Brain microvascular endothelial cell (primary cell): ENCODE results near the gene LCN6.

Source experiments
- DNase-seq: peaks from one replicate; pipeline ENCODE4 v3.0.0-alpha.2; 2020
- H3K27ac ChIP-seq: fragments of 250-450 bp; sonication (Bioruptor Pico); 2 replicates; pipeline ENCODE4 v1.5.1; 2020; ENCODE audit warnings: mild to moderate bottlenecking, moderate library complexity
- H3K27me3 ChIP-seq: fragments of 250-450 bp; sonication (Bioruptor Pico); replicated peaks from 2 replicates; pipeline ENCODE4 v1.5.1; 2020; ENCODE audit warnings: mild to moderate bottlenecking
- H3K36me3 ChIP-seq: fragments of 250-450 bp; sonication (Bioruptor Pico); replicated peaks from 2 replicates; pipeline ENCODE4 v1.5.1; 2020; ENCODE audit warnings: mild to moderate bottlenecking
- H3K4me3 ChIP-seq: 2 replicates; pipeline ENCODE4 v1.5.1; 2011; ENCODE audit warnings: low read depth, mild to moderate bottlenecking, control low read depth, low read length, moderate library complexity
- CTCF ChIP-seq: IDR thresholded peaks from 2 replicates; pipeline ENCODE4 v1.5.1; 2011; ENCODE audit warnings: low read depth, mild to moderate bottlenecking, moderate library complexity, low read length, control low read depth, inconsistent platforms; ENCODE audit errors: missing control alignments
- in situ Hi-C: cut with HindIII; loops from 2 replicates; pipeline ENCODE4 v1.10.0; 2017; ENCODE audit warnings: low sequenced_read_pairs, low pct_ligation_motif_present

LCN6 gene

GRCh38 chr9:136753371-136754058, 5.2 kb upstream of the LCN6 start:
- H3K36me3 ChIP-seq, result no peaks in the 10 kb centered on the region
- TF ChIP-seq CTCF, result no peak
- in situ Hi-C loops, result no loop called here
- no peak overlapping the region for H3K4me3 ChIP-seq
- no peaks in the 10 kb centered on the region for H3K27me3 ChIP-seq
- no peak for DNase-seq
- no peak overlapping the region for H3K27ac ChIP-seq

GRCh38 chr9:136751814-136752213, 3.5 kb upstream of the LCN6 start:
- TF ChIP-seq CTCF, result no peak
- no peak overlapping the region for H3K27ac ChIP-seq

GRCh38 chr9:136751244-136751643, 2.9 kb upstream of the LCN6 start:
- Histone ChIP-seq H3K4me3 (no peak overlapping the region), H3K27ac (no peak overlapping the region), H3K36me3 (no peaks in the 10 kb centered on the region), H3K27me3 (no peaks in the 10 kb centered on the region)
- DNase-seq, result no peak
- in situ Hi-C loops, result no loop called here
- TF ChIP-seq CTCF, result no peak

More at GRCh38 chr9:136751814-136752213, 3.5 kb upstream of the LCN6 start:
- Histone ChIP-seq H3K36me3 (no peaks in the 10 kb centered on the region), H3K27me3 (no peaks in the 10 kb centered on the region), H3K4me3 (no peak overlapping the region)
- in situ Hi-C loops, result no loop called here
- DNase-seq, result no peak

GRCh38 chr9:136750526-136750925, 2.2 kb upstream of the LCN6 start:
- Histone ChIP-seq H3K27me3 (no peaks in the 10 kb centered on the region), H3K4me3 (no peak overlapping the region), H3K27ac (no peak overlapping the region), H3K36me3 (no peaks in the 10 kb centered on the region)
- in situ Hi-C loops, result no loop called here
- DNase-seq, result no peak
- TF ChIP-seq CTCF, result no peak

GRCh38 chr9:136748666-136749611, 614 bp upstream of the LCN6 start:
- H3K36me3 ChIP-seq, result no peaks in the 10 kb centered on the region
- H3K27ac ChIP-seq, result no peak overlapping the region
- no peak for DNase-seq
- in situ Hi-C loops, result no loop called here
- no peak overlapping the region for H3K4me3 ChIP-seq
- no peaks in the 10 kb centered on the region for H3K27me3 ChIP-seq
- TF ChIP-seq CTCF, result no peak
